NCI-H82 (cell line): Measurements from ENCODE around the gene TMEM30B.

Experiments used
- DNase-seq: peaks from one replicate; lab custom pipeline; 2025; lab: John Stamatoyannopoulos, UW

Gene TMEM30B

DNA sequence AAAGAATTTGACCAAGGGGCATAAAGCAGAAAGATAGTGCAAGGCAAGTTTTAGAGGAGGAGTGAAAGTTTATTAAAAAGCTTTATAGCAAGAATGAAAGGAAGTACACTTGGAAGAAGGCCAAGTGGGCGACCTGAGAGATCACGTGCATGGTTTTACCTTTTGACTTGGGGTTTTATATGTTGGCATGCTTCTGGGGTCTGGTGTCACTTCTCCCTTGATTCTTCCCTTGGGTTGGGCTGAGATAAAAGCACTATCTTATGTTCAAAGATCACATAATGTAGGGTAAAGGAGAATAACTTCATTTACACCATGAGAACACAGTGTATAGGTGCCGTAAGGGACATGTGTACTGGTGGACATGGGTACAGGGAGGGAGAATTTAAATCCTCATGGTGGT is 17.7 kb upstream of the TMEM30B start:
- no peak for DNase-seq

- no peak for DNase-seq
These were observed 16.4 kb upstream of the TMEM30B start for GRCh38 chr14:61297581-61297980.

GRCh38 chr14:61296719-61297502 is 15.8 kb upstream of the TMEM30B start:
- DNase-seq = peak; percentile 53

GRCh38 chr14:61296151-61296550 is 15.0 kb upstream of the TMEM30B start:
- no peak for DNase-seq

DNA sequence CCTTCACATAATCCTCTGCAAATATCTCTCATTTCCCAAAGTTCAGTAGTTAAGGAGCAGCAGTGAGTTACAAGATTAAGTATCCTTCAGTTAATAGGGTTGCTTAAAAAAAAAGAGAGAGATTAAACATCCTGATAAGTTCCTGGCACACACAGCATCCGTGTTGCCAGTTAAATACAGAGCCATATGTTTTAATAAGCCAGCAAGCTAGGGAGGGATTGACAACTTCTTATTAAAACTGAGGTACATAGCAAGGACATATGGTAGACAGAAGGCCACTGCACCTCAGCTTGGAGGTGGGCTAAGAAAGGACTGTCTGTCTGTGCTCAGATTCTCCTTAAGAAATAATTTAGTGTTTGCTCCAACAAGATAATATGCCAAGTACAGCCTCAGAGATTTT is 9.6 kb upstream of the TMEM30B start:
- peak; percentile 94 for DNase-seq

GRCh38 chr14:61288720-61289119 is 7.6 kb upstream of the TMEM30B start:
- DNase-seq = no peak

DNA sequence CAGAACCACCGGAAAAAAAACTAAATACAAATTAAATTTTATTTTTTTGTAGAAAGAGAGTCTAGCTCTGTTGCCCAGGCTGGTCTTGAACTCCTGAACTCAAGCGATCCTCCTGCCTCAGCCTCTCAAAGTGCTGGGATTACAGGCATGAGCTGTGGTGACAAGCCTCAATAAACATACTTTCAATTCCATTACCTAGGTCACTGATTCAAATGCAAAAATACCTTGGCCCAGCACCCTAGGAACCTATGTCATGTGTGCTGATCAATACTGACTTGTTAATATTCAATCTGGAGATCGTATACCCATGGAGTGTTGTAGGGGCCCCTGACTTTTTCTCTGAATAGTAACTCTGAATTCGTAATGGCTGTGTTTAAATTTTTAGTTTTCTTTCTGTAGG is 7.1 kb upstream of the TMEM30B start:
- no peak for DNase-seq

DNA sequence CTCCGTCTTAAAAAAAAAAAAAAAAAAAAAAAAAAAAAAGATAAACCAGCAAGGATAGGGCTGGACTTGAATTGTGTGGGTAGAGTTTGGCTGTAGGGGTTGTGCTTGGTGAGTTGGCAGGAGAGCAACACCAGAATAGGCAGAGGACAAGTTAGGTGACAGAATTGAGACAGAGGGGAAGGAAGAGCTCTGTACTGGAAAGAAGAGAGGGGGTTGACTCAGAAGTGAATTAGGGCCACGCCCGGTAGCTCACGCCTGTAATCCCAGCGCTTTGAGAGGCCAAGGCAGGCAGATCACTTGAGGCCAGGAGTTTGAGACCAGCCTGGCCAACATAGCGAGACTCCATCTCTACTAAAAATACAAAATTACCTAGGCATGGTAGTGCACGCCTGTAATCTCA is 6.1 kb upstream of the TMEM30B start:
- no peak for DNase-seq

- DNase-seq = no peak
These were observed 4.2 kb upstream of the TMEM30B start for GRCh38 chr14:61285364-61285763.

DNA sequence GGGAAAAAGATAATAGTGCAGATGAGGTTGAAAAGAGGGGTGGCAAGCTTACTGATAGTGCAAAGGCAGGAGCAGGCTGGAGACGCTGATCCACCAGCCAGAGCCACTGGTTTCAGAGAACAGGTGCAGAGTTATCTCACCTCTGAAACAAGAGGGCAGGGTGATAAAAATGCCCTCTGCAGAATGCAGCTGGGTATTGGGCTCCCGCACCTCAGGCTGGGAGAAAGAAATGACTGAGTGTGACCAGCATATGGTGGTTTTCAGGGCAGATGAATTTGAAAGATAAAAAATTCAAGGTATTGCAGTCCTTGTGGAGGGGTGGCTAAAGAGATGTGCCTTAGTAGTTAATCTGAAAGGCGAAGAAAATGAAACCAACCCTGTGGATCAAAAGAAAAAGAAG is 2.9 kb upstream of the TMEM30B start:
- no peak for DNase-seq

DNA sequence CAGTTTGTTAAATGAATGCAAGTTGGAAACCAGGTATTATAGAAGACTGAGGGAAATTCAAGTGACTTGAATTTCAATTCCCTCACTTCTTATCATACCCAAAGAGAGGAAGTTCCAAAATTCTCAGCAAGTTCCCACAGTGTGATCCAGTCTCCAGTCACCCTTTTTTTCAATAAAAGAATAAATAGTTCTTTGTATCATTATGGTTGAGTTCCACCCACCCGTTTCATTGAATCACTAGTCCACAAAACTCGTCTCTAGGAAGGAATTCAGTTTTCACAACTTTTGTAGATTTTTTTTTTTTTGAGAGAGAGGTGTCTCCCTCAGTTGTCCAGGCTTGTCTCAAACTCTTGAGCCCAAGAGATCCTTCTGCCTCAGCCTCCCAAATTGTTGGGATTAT is 1.6 kb upstream of the TMEM30B start:
- no peak for DNase-seq

DNA sequence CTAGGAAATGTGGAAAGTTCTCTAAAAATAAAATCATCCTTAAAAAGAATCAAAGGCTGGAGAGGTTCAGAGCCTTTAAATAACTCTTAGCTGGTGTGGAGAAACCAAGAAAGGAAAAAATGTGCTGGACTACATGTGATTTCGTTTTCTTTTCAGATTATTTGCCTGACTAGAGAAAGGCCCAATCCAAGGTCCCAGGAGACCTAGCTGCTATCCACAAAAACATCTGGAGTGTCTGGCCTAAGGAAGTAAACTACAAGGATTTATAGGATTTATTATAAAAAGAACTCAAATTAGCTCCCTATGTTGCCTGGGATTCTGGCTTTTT is 774 bp upstream of the TMEM30B start:
- DNase-seq = peak; percentile 5

DNA sequence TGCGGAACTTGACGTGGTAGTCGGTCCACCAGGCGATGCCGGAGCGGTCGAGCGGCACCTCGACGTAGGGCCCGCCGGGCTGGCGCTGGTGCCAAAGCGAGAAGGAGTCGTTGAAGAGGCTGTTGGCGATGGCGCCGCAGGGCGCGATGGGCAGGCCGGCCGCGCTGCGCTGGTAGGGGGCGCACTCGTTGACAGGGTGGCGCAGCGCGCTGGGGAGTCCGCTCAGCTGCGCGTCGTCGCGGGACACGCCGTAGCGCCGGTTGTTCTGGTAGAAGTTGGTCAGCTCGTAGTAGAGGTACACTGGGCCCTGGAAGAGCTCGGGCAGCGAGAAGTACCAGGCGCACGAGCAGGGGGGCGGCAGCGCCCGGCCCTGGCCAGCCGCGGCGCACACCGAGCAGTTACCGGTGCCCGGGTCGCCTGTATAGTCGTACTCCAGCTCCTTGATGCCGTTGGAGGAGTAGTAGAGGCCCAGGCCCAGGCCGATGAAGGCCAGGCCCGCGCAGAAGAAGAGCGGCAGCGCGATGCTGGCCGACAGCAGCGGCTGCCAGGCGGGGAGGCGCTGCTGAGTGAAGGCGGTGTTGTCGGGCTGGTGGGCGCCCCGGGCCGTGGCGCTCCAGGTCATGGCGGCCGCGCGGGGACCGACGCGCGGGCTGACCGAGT is 482 bp downstream of the TMEM30B start:
- DNase-seq = peak; percentile 53

GRCh38 chr14:61280092-61280525 is 1.0 kb downstream of the TMEM30B start:
- no peak for DNase-seq

DNA sequence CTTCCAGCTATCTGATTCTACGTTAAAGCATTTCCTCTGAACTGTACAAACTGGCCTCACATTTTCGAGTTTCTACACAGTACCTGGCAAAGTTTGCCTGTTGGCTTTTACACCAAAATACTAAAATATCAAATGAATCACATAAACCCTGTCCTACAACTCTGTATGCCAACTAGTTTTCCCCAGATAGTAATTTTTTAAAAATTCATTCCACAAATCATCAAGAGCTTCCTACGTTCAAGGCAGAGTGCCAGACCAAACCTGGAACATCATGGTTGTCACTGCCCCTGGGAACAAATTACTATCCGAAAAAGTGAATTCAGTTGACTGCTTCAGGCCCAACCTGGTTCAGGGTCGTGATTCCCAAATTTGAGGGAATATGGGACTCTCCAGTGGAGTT is 2.1 kb downstream of the TMEM30B start:
- no peak for DNase-seq

DNA sequence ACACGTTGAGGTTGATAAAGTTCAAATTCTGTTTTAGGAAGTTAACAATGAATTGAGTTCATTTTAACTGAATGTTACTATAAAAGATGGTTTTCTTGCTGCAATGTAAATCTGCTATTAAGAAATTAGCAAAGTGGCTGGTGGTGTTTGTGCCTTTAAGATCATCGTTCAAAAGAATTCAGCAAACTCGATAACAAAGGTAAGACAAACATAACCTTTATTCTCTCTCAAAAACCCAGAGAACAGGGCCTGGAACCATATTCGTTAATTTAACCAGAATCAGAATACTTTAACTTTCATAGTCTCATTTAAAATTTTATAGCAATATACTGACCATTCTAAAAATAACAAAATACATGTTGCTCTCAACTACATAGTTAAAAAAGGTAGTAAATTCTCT is 3.4 kb downstream of the TMEM30B start:
- DNase-seq = no peak

- DNase-seq = no peak
These were observed 3.9 kb downstream of the TMEM30B start for GRCh38 chr14:61277232-61277631.

DNA sequence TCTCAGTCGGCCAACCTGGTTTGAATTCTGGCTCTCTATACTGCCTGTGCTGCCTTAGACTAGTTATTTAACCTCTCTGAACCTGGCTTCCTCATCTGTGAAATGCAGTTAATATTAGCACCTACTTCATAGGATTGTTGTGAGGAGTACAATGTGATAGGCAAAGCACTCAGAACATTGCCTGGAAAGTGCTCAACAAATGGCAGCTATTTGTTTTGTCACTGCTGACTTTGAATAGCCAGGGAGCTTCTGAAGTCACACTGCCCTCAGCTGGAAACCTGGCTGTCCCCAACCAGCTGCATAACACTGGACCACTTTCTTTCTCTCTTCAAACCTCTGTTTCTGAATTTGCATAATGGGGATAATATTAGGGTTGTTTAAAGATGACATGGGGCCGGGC is 9.6 kb downstream of the TMEM30B start:
- DNase-seq = no peak

DNA sequence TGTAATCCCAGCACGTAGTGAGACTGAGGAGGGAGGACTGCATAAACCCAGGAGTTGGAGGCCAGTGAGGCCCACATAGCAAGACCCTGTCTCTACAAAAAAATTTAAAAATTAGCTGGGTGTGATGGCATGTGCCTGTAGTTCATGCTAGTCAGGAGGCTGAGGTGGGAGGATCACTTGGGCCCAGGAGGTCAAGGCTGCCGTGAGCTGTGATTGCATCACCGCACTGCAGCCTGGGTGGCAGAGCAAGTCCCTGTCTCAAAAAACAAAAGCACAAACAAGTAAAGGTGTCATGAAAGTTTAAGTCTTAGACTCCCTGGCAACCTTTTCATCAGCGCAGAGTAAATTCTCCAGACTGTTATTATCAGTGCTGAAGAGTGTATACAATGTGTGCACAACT is 10.4 kb downstream of the TMEM30B start:
- no peak for DNase-seq

DNA sequence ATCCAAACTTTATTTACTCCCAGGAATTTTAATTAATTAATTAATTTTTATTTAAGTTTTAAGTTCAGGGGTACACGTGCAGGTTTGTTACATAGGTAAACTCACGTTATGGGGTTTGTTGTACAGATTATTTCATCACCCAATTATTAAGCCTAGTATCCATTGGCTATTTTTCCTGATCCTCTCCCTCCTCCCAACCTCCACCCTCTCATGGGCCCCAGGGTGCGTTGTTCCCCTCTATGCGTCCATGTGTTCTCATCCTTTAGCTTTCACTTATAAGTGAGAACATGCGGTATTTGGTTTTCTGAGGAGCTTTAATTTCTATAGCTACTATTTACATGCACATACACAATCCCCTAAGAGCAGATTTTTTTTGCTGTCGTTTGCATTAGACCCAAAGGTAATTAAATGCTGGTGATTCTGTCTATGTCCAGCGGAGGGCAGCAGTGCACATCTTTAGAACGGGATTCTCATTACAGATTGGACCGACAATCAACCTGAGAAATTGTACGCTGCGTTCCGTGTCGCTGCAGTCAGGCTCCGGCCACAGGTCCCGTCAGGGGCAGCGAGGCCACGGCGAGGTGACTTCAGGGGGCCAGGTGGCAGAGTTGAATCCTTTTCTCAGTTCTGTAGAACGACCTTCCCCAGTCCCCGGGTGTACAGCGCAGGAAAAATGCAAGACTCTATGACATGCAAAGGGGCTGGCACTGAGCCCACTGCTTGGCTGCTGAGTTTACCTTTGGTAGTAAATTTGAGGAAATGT is 11.6 kb downstream of the TMEM30B start:
- peak; percentile 89 for DNase-seq

- DNase-seq = no peak
These were observed 12.3 kb downstream of the TMEM30B start for GRCh38 chr14:61268812-61269211.

DNA sequence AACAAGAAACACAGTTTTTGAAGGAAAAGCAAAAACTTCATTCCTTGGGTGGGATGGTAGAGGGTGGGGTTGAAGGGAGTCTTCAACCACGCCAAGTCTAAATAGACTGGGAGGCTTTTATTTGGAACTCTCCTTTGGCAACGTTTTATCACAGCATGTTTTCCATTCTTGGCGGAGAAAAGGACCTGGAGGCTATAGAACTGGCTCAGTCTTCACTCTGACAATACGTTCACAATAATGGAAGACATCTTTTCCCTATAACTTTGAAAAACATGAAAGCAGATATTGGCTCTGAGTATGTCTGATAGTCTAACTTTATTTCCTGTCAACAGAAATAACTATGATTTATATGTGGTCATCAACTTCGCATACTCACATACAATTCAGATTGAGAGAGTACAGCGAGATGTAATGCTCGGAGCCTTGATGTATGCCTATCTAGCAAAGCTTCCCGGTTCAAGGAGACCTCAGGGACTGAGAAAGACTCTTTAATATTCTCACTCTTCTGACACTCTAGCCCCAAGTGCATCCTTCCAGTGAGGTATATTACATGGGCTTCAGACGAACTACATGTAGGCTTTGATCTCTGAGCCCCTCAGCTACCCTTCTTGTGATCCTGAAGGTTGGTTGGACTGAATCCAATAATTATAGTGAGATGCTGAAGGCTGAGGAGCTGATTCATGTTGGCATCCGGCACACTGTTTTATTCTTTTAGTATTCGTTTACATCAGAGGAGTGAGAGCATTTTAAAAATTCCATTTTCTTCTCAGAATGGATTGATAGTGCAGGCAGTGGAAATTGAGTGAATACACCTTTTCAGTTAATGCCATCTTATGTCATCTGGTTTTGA is 14.0 kb downstream of the TMEM30B start:
- no peak for DNase-seq
